ENCODE results near the gene LSM7. TPM values are rescaled to one million over a fixed set of nuclear protein-coding genes. Genes with fewer than 3 reads are reported as not detected.

Gene LSM7
- total RNA-seq, 4 donors from 2014 or later: 71.2 to 106 (median 87.5) TPM

DNA sequence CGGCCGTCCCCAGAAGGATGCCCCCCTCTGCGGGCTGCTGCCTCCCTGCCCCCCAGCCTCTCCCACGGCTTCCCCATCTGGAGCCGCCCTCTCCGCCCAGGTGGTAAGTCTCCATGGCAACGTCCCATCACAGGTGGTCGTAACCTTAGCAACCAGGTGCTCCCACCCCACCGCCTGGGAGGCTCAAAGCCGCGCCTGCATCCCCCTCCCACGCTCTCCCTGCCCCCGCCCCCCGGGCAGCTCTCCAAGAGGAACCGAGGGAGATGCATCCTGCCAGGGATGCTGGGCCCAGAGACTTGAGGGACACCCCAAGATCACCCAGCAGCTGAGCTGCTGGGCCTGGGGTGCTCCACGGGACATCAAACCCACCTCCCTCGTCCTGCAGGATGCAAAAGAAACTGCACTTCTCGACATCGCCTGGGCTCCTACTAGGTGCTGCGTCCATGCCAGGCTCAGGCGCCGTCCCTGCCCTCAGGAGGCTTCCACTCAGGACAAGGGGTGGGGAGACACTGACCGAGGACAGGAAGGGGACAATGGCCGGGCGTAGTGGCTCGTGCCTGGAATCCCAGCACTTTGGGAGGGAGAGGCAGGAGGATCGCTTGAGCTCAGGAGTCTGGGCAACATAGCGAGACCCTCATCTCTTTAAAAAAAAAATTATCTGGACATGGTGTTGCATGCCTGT is 15.4 kb downstream of the LSM7 start:
- Histone ChIP-seq H3K4me1 (peaks cover 3% of the 10 kb centered on the region), H3K36me3 (no peaks in the 10 kb centered on the region), H3K9me3 (peaks cover 4% of the 10 kb centered on the region), H3K27me3 (peaks cover 50% of the 10 kb centered on the region), H3K27ac (no peak overlapping the region), H3K4me3 (no peak overlapping the region)
- 83% methylated on average over 11 of the region's 28 CpGs for WGBS
- TF ChIP-seq, protein P1, sequence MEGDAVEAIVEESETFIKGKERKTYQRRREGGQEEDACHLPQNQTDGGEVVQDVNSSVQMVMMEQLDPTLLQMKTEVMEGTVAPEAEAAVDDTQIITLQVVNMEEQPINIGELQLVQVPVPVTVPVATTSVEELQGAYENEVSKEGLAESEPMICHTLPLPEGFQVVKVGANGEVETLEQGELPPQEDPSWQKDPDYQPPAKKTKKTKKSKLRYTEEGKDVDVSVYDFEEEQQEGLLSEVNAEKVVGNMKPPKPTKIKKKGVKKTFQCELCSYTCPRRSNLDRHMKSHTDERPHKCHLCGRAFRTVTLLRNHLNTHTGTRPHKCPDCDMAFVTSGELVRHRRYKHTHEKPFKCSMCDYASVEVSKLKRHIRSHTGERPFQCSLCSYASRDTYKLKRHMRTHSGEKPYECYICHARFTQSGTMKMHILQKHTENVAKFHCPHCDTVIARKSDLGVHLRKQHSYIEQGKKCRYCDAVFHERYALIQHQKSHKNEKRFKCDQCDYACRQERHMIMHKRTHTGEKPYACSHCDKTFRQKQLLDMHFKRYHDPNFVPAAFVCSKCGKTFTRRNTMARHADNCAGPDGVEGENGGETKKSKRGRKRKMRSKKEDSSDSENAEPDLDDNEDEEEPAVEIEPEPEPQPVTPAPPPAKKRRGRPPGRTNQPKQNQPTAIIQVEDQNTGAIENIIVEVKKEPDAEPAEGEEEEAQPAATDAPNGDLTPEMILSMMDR (IDR thresholded peaks at IDR 0.05): no peak
- TF ChIP-seq POLR2AphosphoS5 (IDR thresholded peaks at IDR 0.05): no peak
- no peak for TF ChIP-seq EP300 (IDR thresholded peaks at IDR 0.05)
- no peak for TF ChIP-seq POLR2A (IDR thresholded peaks at IDR 0.05)
- no peak for DNase-seq (ENCODE audit: low spot score in 2 of 2)

DNA sequence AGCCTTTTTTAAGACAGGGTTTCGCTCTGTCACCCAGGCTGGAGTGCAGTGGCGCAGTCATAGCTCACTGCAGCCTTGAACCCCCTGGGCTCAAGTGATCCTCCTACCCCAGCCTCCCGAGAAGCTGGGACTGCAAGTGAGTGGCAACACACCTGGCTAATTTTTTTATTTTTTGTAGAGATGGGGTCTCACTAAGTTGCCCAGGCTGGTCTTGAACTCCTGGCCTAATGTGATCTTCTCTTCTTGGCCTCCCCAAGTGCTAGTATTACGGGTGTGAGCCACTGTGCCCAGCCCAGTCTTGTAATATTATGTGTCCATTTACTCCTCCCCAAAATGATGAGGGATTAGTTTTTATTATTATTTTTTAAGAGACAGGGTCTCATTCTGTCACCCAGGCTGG is 17.3 kb downstream of the LSM7 start:
- Histone ChIP-seq H3K27ac (no peak overlapping the region), H3K9me3 (peaks cover 4% of the 10 kb centered on the region), H3K36me3 (no peaks in the 10 kb centered on the region), H3K4me3 (no peak overlapping the region), H3K4me1 (peaks cover 8% of the 10 kb centered on the region), H3K27me3 (peaks cover 68% of the 10 kb centered on the region)
- no peak for DNase-seq (ENCODE audit: low spot score in 2 of 2)
- no peak for TF ChIP-seq EP300 (IDR thresholded peaks at IDR 0.05)
- WGBS: 92% methylated on average over 4 of the region's 4 CpGs

DNA sequence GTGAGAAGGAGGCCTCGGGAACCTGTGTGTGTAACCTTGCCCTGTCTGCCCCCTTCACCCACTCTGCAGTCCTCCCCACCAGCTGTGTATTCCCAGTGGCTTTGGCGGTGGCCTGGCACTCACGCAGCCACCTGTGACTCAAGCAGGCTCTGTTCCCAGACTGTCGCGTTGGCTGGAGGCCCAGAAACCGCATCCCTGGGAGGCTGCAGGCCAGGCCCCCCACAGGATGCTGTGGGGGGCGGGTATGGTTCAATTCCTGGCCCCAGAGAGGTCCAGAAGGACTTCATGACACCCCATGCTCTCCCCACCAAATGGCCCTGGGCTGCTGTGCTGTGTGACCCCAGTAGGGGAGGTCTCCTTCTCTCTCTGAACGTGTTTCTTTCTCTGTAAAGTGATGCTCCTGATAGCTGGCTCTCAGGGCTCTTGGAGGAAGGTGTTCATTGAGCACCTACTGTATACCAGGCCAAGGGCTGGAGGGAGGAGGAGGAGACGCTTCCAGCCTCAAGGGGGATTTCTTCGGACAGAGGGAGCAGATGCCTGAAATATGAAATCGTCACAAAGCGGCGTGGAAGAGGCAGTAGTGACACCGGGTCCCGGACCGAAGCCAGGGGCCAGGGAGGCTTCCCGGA is 18.5 kb downstream of the LSM7 start:
- peak in 1 of 2 donors; percentile 49 for DNase-seq (ENCODE audit: low spot score in 2 of 2)
- Histone ChIP-seq H3K27ac (no peak overlapping the region), H3K9me3 (no peaks in the 10 kb centered on the region), H3K36me3 (no peaks in the 10 kb centered on the region), H3K4me3 (no peak overlapping the region), H3K27me3 (peaks cover 73% of the 10 kb centered on the region), H3K4me1 (peaks cover 8% of the 10 kb centered on the region)
- WGBS: 52% methylated on average over 17 of the region's 17 CpGs
- TF ChIP-seq, protein P1 (IDR thresholded peaks at IDR 0.05): no peak
- TF ChIP-seq POLR2AphosphoS5 (IDR thresholded peaks at IDR 0.05) (no peak), POLR2A (IDR thresholded peaks at IDR 0.05) (no peak), EP300 (IDR thresholded peaks at IDR 0.05) (no peak)

DNA sequence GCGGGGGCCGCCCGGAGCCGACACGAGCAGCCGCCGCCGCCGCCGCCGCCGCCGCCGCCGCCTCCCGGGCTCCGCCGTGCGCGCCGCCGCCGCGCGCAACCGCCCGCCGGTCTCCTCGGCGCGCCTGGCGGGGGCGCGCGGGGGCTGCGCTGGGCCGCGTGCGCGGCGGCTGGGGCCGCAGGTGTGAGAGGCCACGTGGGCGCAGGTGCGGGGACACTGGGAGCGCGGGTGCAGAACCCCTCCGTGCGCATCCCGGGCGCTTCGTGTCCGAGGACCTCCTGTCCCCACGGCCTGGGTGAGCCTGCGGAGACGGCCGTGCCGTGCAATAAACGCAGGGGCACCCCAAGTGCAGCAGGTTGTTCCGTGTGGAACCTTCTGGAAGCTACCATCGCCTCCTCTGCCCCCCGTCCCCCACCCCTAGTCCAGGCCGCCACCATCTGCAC is 20.3 kb downstream of the LSM7 start, which contains the start of gene LINGO3:
TSS of gene LINGO3 (minus strand) at position 41 of the 443 bp plus-strand sequence. CDS start 16,378 bp downstream, outside the sequence.
- WGBS: 38% methylated on average over 4 of the region's 63 CpGs

DNA sequence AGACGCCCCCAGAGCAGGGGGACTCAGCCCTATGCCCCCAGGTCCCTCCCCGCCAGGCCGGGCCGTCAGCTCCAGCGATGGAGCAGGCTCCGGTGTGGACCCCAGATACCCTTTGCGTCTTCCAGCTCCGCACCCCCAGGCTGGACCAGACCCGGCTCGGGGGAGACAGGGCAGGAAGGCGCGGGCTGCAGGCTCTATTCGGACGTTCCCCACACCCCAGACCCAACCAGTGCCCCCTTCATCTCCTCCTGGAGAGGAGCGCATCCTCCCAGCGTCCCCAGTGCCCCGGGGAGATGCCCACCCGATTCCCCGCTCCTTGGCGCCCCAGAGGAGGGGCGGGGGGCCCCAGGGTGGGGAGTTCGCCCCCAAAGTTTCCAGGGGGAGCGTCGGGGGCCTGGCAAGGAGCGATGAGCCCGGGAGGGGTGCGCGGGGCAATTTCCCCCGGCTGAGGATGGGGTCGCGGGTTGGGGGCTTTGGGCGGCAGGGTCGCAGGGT is 20.8 kb downstream of the LSM7 start:
- H3K4me3 ChIP-seq: peak overlapping the region; percentile 32
- H3K27me3 ChIP-seq: peaks cover 70% of the 10 kb centered on the region

More for the DNA sequence above, 20.3 kb downstream of the LSM7 start, which contains the start of gene LINGO3:
- Histone ChIP-seq H3K4me3 (peak within 1 kb of the TSS; percentile 32), H3K27me3 (peaks cover 70% of the 10 kb centered on the region), H3K9me3 (no peaks in the 10 kb centered on the region), H3K36me3 (no peaks in the 10 kb centered on the region), H3K4me1 (peaks cover 8% of the 10 kb centered on the region), H3K27ac (no peak within 1 kb of the TSS)
- TF ChIP-seq POLR2A (IDR thresholded peaks at IDR 0.05): no peak
- DNase-seq (ENCODE audit: low spot score in 2 of 2): peak in 1 of 2 donors; percentile 55

More for the DNA sequence above, 20.8 kb downstream of the LSM7 start:
- TF ChIP-seq EP300 (IDR thresholded peaks at IDR 0.05): no peak
- TF ChIP-seq POLR2AphosphoS5 (IDR thresholded peaks at IDR 0.05): no peak
- no peak for TF ChIP-seq POLR2A (IDR thresholded peaks at IDR 0.05)
- TF ChIP-seq, protein P1 (IDR thresholded peaks at IDR 0.05): no peak
- WGBS: 26% methylated on average over 11 of the region's 33 CpGs
- Histone ChIP-seq H3K9me3 (no peaks in the 10 kb centered on the region), H3K4me1 (peaks cover 9% of the 10 kb centered on the region), H3K36me3 (no peaks in the 10 kb centered on the region), H3K27ac (no peak overlapping the region)
- DNase-seq (ENCODE audit: low spot score in 2 of 2): peak in 1 of 2 donors; percentile 53
